IMR-90 (cell line): Measurements from ENCODE around the gene KDM4B. TPM values are rescaled to one million over a fixed set of nuclear protein-coding genes. Genes with fewer than 3 reads are reported as not detected.

Source experiments
- ATAC-seq: fragments of 200-7000 bp; cut with Tn5 transposase; 2 replicates; pipeline ENCODE4 v1.9.1; 2020; ENCODE audit warnings: low read depth, mild to moderate bottlenecking, moderate library complexity
- BruUV-seq: library from RNA; stranded (reverse); fragments of 400-500 nt; replicated peaks from 2 replicates; lab custom pipeline; 2021; lab: Mats Ljungman, UMichigan
- CTCF ChIA-PET: fragments of 300-600 bp; formaldehyde crosslinking; extraction: SDS; loops from one replicate; lab custom pipeline; 2021; ENCODE audit warnings: antibody characterized with exemption; lab: Yijun Ruan, JAX
- POLR2A ChIA-PET: fragments of 300-600 bp; sonication (Branson Sonifier 250); formaldehyde crosslinking; loops from one replicate; lab custom pipeline; 2022; ENCODE audit warnings: antibody characterized with exemption; ENCODE audit not compliant: unreplicated experiment; lab: Charles Lee
- DNase-seq: peaks from one replicate; pipeline ENCODE4 v3.0.0; 2013
- H2AFZ ChIP-seq: replicated peaks from 2 replicates; pipeline ENCODE3; 2013; ENCODE audit warnings: low read length, mild to moderate bottlenecking; ENCODE audit not compliant: poor library complexity
- H2AK5ac ChIP-seq: 2 replicates; pipeline ENCODE4 v1.6.1; 2013; ENCODE audit warnings: low read depth, low read length, inconsistent platforms
- H2AK9ac ChIP-seq: replicated peaks from 2 replicates; pipeline ENCODE3; 2013; ENCODE audit warnings: mild to moderate bottlenecking, low read depth, low read length, moderate library complexity; ENCODE audit not compliant: poor library complexity
- H2BK120ac ChIP-seq: 2 replicates; pipeline ENCODE4 v1.6.1; 2013; ENCODE audit warnings: low read depth, low read length, inconsistent platforms
- H2BK15ac ChIP-seq: 3 replicates; pipeline ENCODE4 v1.6.1; 2013; ENCODE audit warnings: low read depth, low read length, inconsistent platforms
- H2BK20ac ChIP-seq: 2 replicates; pipeline ENCODE4 v1.6.1; 2013; ENCODE audit warnings: low read depth, mild to moderate bottlenecking, inconsistent platforms, low read length, moderate library complexity
- H2BK5ac ChIP-seq: 2 replicates; pipeline ENCODE4 v1.6.1; 2013; ENCODE audit warnings: mild to moderate bottlenecking, low read depth, low read length, inconsistent platforms; ENCODE audit not compliant: poor library complexity, severe bottlenecking
- H3K14ac ChIP-seq: replicated peaks from 2 replicates; pipeline ENCODE4 v1.6.1; 2013; ENCODE audit warnings: low read depth, low read length, inconsistent platforms
- H3K18ac ChIP-seq: 2 replicates; pipeline ENCODE4 v1.6.1; 2013; ENCODE audit warnings: low read depth, low read length, control low read depth
- H3K23ac ChIP-seq: 2 replicates; pipeline ENCODE4 v1.6.1; 2013; ENCODE audit warnings: low read depth, low read length, inconsistent platforms
- H3K27ac ChIP-seq: 2 replicates; pipeline ENCODE4 v1.5.1; 2013; ENCODE audit warnings: mild to moderate bottlenecking, control low read depth, low read length; ENCODE audit not compliant: insufficient read depth
- H3K27me3 ChIP-seq: 2 replicates; pipeline ENCODE4 v1.6.1; 2013; ENCODE audit warnings: low read length; ENCODE audit not compliant: control insufficient read depth, insufficient read depth
- H3K36me3 ChIP-seq: 2 replicates; pipeline ENCODE4 v1.6.1; 2013; ENCODE audit warnings: low read length, mixed read lengths; ENCODE audit not compliant: control insufficient read depth, insufficient read depth
- H3K4ac ChIP-seq: 2 replicates; pipeline ENCODE4 v1.6.1; 2013; ENCODE audit warnings: low read depth, low read length, inconsistent platforms
- H3K4me1 ChIP-seq: 2 replicates; pipeline ENCODE4 v1.6.1; 2013; ENCODE audit warnings: low read length, mixed read lengths; ENCODE audit not compliant: control insufficient read depth, insufficient read depth
- H3K4me2 ChIP-seq: 2 replicates; pipeline ENCODE4 v1.6.1; 2013; ENCODE audit warnings: low read depth, mild to moderate bottlenecking, control low read depth, low read length, moderate library complexity
- H3K4me3 ChIP-seq: 2 replicates; pipeline ENCODE4 v1.5.1; 2013; ENCODE audit warnings: low read depth, mild to moderate bottlenecking, control low read depth, low read length, moderate library complexity; ENCODE audit not compliant: insufficient read depth
- H3K56ac ChIP-seq: 2 replicates; pipeline ENCODE4 v1.6.1; 2013; ENCODE audit warnings: low read length, inconsistent platforms; ENCODE audit not compliant: insufficient read depth; ENCODE audit errors: extremely low read depth
- H3K79me1 ChIP-seq, 2 experiments: 2 replicates each; pipeline ENCODE4 v1.6.1; 2013; ENCODE audit warnings: low read length in 2 of 2, inconsistent platforms in 1 of 2, low read depth in 1 of 2
- H3K9ac ChIP-seq: 2 replicates; pipeline ENCODE4 v1.6.1; 2013; ENCODE audit warnings: low read depth, low read length, control low read depth
- H3K9me1 ChIP-seq: 2 replicates; pipeline ENCODE4 v1.6.1; 2013; ENCODE audit warnings: low read length, inconsistent platforms; ENCODE audit not compliant: insufficient read depth
- H3K9me3 ChIP-seq: 2 replicates; pipeline ENCODE4 v1.6.1; 2013; ENCODE audit warnings: low read length; ENCODE audit not compliant: control insufficient read depth, insufficient read depth
- H4K20me1 ChIP-seq: 2 replicates; pipeline ENCODE4 v1.6.1; 2013; ENCODE audit warnings: low read length, inconsistent platforms; ENCODE audit not compliant: insufficient read depth
- H4K5ac ChIP-seq: 2 replicates; pipeline ENCODE4 v1.6.1; 2013; ENCODE audit warnings: mild to moderate bottlenecking, low read depth, low read length, control low read depth
- H4K8ac ChIP-seq, 2 experiments: 2 replicates each; pipeline ENCODE4 v1.6.1; 2013; ENCODE audit warnings: low read depth in 2 of 2, low read length in 2 of 2, control low read depth in 1 of 2, inconsistent platforms in 1 of 2
- H4K91ac ChIP-seq: 2 replicates; pipeline ENCODE4 v1.6.1; 2013; ENCODE audit warnings: low read depth, low read length, inconsistent platforms; ENCODE audit not compliant: insufficient read depth
- NFE2L2 ChIP-seq: fragments of 150-350 bp; IDR thresholded peaks from 2 replicates; pipeline ENCODE4 v1.6.1; 2016; ENCODE audit warnings: low read depth, mild to moderate bottlenecking, low read length
- SMC3 ChIP-seq: fragments of 150-350 bp; IDR thresholded peaks from 2 replicates; pipeline ENCODE4 v1.6.1; 2016; ENCODE audit warnings: low read depth, mild to moderate bottlenecking, antibody characterized with exemption, low read length, moderate library complexity
- WGBS, 2 experiments: methylation state at CpG; one replicate each; pipeline versions ENCODE4 v1.1.5 to v1.1.7; 2013; ENCODE audit warnings: missing lambda C conversion rate in 2 of 2; ENCODE audit not compliant: insufficient read length in 1 of 2; ENCODE audit errors: extremely low coverage in 2 of 2; 5-methylcytosine and 5-hydroxymethylcytosine counted together
- dilution Hi-C: fragments of 300-500 bp; cut with HindIII; formaldehyde crosslinking; loops from one replicate; pipeline ENCODE4 v1.14.3; 2018; ENCODE audit warnings: low sequenced_read_pairs; ENCODE audit not compliant: unreplicated experiment
- in situ Hi-C: fragments of 300-500 bp; cut with MboI; formaldehyde crosslinking; loops from 3 replicates; pipeline ENCODE4 v1.14.3; 2019; ENCODE audit warnings: low sequenced_read_pairs, inconsistent platforms, mixed read lengths
- intact Hi-C: fragments of 100-400 bp; cut with micrococcal nuclease; formaldehyde crosslinking; loops from 2 replicates; pipeline ENCODE4 v1.10.0; 2022
- polyA plus RNA-seq, 3 experiments: library from polyadenylated mRNA; depleted of rRNA; stranded (reverse); fragments of >200 nt; gene quantifications; 2 replicates each; pipeline ENCODE4 v1.2.3, GENCODE V29; 2012; ENCODE audit warnings: low replicate concordance in 1 of 3
- total RNA-seq: library from RNA; depleted of rRNA; stranded (reverse); fragments of >200 nt; gene quantifications from 2 replicates; pipeline ENCODE4 v1.2.3, GENCODE V29; 2012

Gene KDM4B
- total and polyA plus RNA-seq, 2 of the 4 experiments (the other 2 are of a cell fraction), result 5.0 to 17.9 TPM

- H4K5ac ChIP-seq, result no peak overlapping the region
- no peak overlapping the region for H3K18ac ChIP-seq
- peaks cover 38% of the 10 kb centered on the region; the same call in 1 of the 2 replicates for H3K36me3 ChIP-seq
- no peak for DNase-seq
- ChIA-PET POLR2A (no interaction called here), CTCF (no interaction called here)
- no peak overlapping the region for H3K23ac ChIP-seq
- no peak overlapping the region for H4K8ac ChIP-seq
- H2AK9ac ChIP-seq, result no peak overlapping the region
- no peak overlapping the region for H3K4ac ChIP-seq
- no peak overlapping the region for H2AFZ ChIP-seq
- H3K79me1 ChIP-seq, result peaks cover 3 to 10% of the 10 kb centered on the region in 2 experiments; a peak in 2 of 4 replicates
- H3K27ac ChIP-seq, result no peak overlapping the region
- 87% methylated on average over 15 of the region's 25 CpGs; no CpG with 5 or more reads in 1 of the 2 experiments for WGBS, 2 experiments
- no peak overlapping the region for H2AK5ac ChIP-seq
- in situ Hi-C loops, result no loop called here
- H4K20me1 ChIP-seq, result peaks cover 11% of the 10 kb centered on the region
- no peak overlapping the region for H3K56ac ChIP-seq
- H3K9me3 ChIP-seq, result no peaks in the 10 kb centered on the region
- no peak for ATAC-seq
- H3K4me2 ChIP-seq, result no peak overlapping the region
- H2BK5ac ChIP-seq, result no peak overlapping the region
- H2BK15ac ChIP-seq, result no peak overlapping the region
- TF ChIP-seq SMC3 (no peak), NFE2L2 (no peak)
- no peak overlapping the region for H4K91ac ChIP-seq
- H3K4me3 ChIP-seq, result no peak overlapping the region
- H3K14ac ChIP-seq, result no peak overlapping the region
- no peaks in the 10 kb centered on the region; the same call in 1 of the 2 replicates for H3K9me1 ChIP-seq
- dilution Hi-C loops, result no loop called here
- peaks cover 16% of the 10 kb centered on the region for H3K4me1 ChIP-seq
- no peak overlapping the region for H3K9ac ChIP-seq
- no TSS peak for BruUV-seq
- no peak overlapping the region for H2BK120ac ChIP-seq
- no peaks in the 10 kb centered on the region for H3K27me3 ChIP-seq
- intact Hi-C loops, result no loop called here
- no peak overlapping the region for H2BK20ac ChIP-seq
Observed at GRCh38 chr19:5131506-5132205, 162.7 kb downstream of the KDM4B start.
